HL-60 (cell line): ENCODE data around the gene PHRF1.

Source experiments
- CTCF ChIP-seq: IDR thresholded peaks from one replicate; pipeline ENCODE4 v1.5.1; 2011; ENCODE audit warnings: low read length, control low read depth, inconsistent platforms; ENCODE audit not compliant: insufficient read depth
- REST ChIP-seq: IDR thresholded peaks from 2 replicates; pipeline ENCODE4 v1.6.1; 2012; ENCODE audit warnings: low read depth; ENCODE audit not compliant: insufficient replicate concordance
- SPI1 ChIP-seq: IDR thresholded peaks from 2 replicates; pipeline ENCODE4 v1.6.1; 2012; ENCODE audit warnings: low read depth, mild to moderate bottlenecking, borderline replicate concordance

- no peak for TF ChIP-seq CTCF
- no peak for TF ChIP-seq SPI1
- no peak for TF ChIP-seq REST
These were observed 34.8 kb upstream of the PHRF1 start for GRCh38 chr11:541433-541885.
